Central memory CD8-positive, alpha-beta T cell (primary cell): ENCODE data around the gene PDZK1.
"Not testable (repeated sequence)": the region's sequence is repeated elsewhere in the genome, so short reads cannot be mapped to it uniquely, and the experiment has no call there.

Source experiments
- ATAC-seq: fragments of 150-1000 bp; cut with Tn5 transposase; replicated peaks from 2 replicates; pipeline ENCODE4 v1.10.0; 2022; ENCODE audit warnings: mild to moderate bottlenecking, moderate FRiP score, moderate number of reproducible peaks; ENCODE audit not compliant: poor library complexity, severe bottlenecking; ENCODE audit errors: extremely low read depth
- DNase-seq, 2 donors: peaks; one replicate each; pipeline ENCODE4 v3.0.0; 2021; ENCODE audit warnings: low spot score in 2 of 2
- H3K27ac Mint-ChIP-seq: one replicate; pipeline ENCODE4 v1.8.0; 2022; ENCODE audit warnings: low read depth, mild to moderate bottlenecking, moderate library complexity, mixed read lengths
- H3K27me3 Mint-ChIP-seq: one replicate; pipeline ENCODE4 v1.8.0; 2022; ENCODE audit warnings: mixed read lengths
- H3K36me3 Mint-ChIP-seq: one replicate; pipeline ENCODE4 v1.8.0; 2022; ENCODE audit warnings: mild to moderate bottlenecking, moderate library complexity, mixed read lengths; ENCODE audit not compliant: insufficient read depth
- H3K4me1 Mint-ChIP-seq: one replicate; pipeline ENCODE4 v1.8.0; 2022; ENCODE audit warnings: mixed read lengths
- H3K4me3 Mint-ChIP-seq: one replicate; pipeline ENCODE4 v1.8.0; 2022; ENCODE audit warnings: mild to moderate bottlenecking, moderate library complexity, mixed read lengths
- H3K9me3 Mint-ChIP-seq: one replicate; pipeline ENCODE4 v1.8.0; 2022; ENCODE audit warnings: mixed read lengths

PDZK1 gene

DNA sequence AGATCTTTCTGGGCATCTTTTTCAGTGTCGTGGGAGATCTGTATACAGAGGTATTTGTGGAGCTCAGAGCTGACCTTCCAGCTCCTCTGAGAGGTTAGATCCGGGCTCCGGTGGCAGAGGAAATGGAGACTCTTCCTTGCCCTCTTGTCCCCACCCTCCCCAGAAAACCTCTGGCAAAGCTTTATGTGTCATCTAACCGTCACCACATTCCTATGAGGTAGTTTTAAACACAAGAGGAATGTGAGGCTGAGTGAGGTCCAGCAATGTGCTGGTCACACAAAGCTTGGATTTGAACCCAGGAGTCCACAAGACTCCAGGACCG, 13.3 kb upstream of the PDZK1 start:
- H3K4me3 Mint-ChIP-seq = peak overlapping the region; percentile 68
- H3K36me3 Mint-ChIP-seq = peaks cover 9% of the 10 kb centered on the region
- peaks cover 53% of the 10 kb centered on the region for H3K4me1 Mint-ChIP-seq
- H3K27me3 Mint-ChIP-seq = no peaks in the 10 kb centered on the region
- no peaks in the 10 kb centered on the region for H3K9me3 Mint-ChIP-seq
- no peak for ATAC-seq
- H3K27ac Mint-ChIP-seq = peak overlapping the region; percentile 59
- DNase-seq = no peak

DNA sequence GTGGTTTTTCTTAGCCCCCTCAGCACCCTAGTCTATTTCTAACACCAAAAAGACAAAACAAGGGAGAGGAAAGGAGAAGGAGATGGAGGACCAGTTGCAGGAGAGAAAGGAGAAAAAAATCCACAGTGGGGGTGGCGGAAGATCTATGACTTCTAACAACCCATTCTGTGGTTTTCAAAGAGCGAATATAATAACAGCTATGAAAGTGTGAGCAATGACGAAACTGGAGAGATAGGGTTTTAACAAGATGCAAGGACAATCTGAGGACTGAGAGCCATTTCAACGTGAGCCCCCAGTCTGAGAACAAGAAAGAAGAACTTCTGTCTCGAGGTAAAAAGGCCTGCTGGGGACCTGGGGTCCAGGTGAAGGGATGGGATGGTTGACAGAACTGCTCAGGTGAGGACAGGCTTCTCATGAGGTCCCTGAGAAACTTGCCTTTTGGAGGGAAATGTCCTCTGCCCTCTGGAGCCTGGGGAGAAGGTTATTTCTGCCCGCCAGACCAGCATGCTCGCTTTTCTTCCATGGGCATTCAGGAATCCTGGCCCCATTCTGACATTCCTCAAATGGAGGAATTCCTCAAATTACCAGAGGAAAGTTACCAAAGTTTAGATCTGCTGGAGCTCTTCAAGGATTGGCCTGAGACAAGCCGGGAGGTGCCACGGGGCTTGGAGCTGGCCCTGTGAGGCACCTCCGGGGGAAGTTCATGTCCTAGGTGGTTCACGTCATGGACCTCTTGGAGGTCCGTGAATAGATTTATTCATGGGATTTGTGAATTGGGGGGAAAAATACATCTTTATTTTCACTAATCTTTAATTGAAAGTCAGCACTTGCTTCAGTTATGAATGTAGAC, 12.3 kb upstream of the PDZK1 start, which contains the start of gene CD160:
TSS of gene CD160 (plus strand) at position 270 of the 850 bp plus-strand sequence. CDS start 8,829 bp downstream, outside the sequence.
- no peaks in the 10 kb centered on the region for H3K27me3 Mint-ChIP-seq
- peak within 1 kb of the TSS; percentile 59 for H3K27ac Mint-ChIP-seq
- DNase-seq (no peak), ATAC-seq (peak; percentile 48)
- peak within 1 kb of the TSS; percentile 68 for H3K4me3 Mint-ChIP-seq
- peaks cover 59% of the 10 kb centered on the region for H3K4me1 Mint-ChIP-seq
- peaks cover 9% of the 10 kb centered on the region for H3K36me3 Mint-ChIP-seq
- no peaks in the 10 kb centered on the region for H3K9me3 Mint-ChIP-seq

DNA sequence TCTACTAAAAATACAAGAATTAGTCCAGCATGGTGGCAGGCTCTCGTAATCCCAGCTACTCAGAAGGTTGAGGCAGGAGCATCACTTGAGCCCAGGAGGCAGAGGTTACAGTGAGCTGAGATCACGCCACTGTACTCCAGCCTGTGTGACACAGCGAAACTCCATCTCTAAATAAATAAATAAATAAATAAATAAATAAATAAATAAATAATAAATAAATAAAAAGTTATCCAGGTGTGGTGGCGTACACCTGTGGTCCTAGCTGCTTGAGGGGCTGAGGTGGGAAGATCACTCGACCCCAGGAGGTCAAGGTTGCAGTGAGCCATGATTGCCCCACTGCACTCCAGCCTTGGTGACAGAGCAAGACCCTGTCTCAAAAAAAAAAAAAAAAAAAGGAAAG, 11.3 kb upstream of the PDZK1 start:
- not testable (repeated sequence) for H3K9me3 Mint-ChIP-seq, DNase-seq, H3K27me3 Mint-ChIP-seq, ATAC-seq, H3K36me3 Mint-ChIP-seq, H3K4me3 Mint-ChIP-seq
- H3K4me1 Mint-ChIP-seq = peaks cover 61% of the 10 kb centered on the region
- H3K27ac Mint-ChIP-seq = peak overlapping the region; percentile 59

DNA sequence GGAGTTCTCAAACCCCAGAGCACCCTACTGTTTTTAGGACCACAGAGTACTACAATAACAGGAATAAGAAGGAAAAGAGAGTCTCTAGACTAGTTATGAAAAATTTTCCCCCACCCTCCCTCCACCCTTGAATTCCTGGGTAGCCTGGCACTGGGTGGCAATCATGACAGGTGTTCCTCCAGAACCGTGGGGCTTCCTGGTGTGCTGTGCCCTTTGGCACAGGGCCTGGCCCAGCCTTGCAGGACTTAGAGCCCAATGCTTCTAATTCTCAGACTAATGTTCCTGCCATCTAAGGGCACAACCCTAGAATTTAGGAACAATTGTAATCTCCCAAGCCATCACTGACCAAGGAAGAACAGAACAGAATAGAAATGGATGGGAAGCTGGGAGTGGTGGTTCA, 10.7 kb upstream of the PDZK1 start:
- peak overlapping the region; percentile 82 for H3K27ac Mint-ChIP-seq
- DNase-seq (no peak), ATAC-seq (no peak)
- H3K27me3 Mint-ChIP-seq = no peaks in the 10 kb centered on the region
- peaks cover 61% of the 10 kb centered on the region for H3K4me1 Mint-ChIP-seq
- H3K9me3 Mint-ChIP-seq = no peaks in the 10 kb centered on the region
- peaks cover 9% of the 10 kb centered on the region for H3K36me3 Mint-ChIP-seq
- H3K4me3 Mint-ChIP-seq = peak overlapping the region; percentile 39

DNA sequence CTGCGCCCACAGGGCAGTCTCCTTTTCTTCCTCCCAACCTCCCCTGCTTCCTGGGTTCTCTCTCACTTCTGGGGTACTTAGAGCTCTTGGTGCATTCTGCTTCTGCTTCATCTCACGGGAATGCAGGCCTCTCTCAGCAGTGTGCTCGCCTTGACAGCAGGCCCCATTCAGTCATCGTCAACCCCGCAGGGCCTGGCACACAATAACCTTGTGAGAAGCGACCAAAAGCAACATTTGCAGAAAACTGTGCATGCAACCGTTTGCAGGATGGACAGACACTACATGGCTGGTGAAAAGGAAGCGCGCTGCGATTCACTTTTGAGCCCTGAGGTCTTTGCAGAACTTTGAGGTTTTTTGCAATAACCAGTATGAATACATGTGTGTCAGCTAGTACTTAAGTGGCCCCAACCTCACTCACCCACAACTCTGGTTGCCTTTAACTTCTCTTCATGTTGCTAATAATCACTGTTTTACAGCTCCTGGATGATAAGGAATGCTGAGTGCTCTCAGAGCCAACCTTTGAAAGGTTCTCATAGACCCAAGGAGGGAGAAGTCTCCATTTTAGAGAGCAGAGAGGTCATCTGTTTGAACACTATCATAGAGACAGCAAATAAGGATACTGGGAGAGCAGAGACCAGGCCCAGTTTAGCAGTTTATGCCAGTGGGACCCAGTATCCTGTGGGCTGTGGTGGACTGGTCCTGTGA, 9.6 kb upstream of the PDZK1 start:
- no peak for DNase-seq
- Mint-ChIP-seq H3K27me3 (no peaks in the 10 kb centered on the region), H3K27ac (peak overlapping the region; percentile 82), H3K4me3 (peak overlapping the region; percentile 4), H3K9me3 (no peaks in the 10 kb centered on the region), H3K36me3 (peaks cover 6% of the 10 kb centered on the region), H3K4me1 (peaks cover 59% of the 10 kb centered on the region)
- no peak for ATAC-seq

DNA sequence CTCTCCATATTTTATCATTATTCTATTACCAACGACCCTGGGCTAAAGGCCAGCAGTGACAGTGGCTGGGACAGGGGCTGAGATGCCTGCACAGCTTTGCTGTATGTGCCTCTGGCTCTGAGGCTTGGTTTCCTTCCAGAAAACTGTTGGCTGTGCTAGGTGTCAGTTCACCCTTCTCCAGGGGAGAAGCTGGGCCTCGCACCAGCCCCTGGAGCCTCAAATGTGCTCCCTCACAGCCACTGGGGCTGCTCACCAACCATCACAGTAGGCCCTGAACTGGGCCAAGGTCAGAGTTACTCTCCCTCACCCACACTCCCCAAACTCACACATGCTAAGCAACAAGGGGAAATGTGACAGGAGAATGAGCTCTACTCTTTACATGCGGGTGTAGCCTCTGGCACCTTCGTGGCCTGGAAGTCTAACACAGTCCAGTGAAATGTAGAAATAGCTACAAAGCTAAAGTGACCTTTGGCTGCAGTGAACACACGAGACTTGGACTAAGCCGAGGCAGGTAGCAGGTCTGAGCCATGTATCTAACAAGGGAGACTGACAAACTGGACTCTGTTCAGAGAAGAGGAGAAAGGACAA, 7.5 kb upstream of the PDZK1 start:
- H3K36me3 Mint-ChIP-seq = peaks cover 4% of the 10 kb centered on the region
- no peaks in the 10 kb centered on the region for H3K9me3 Mint-ChIP-seq
- no peaks in the 10 kb centered on the region for H3K27me3 Mint-ChIP-seq
- H3K4me3 Mint-ChIP-seq = no peak overlapping the region
- H3K4me1 Mint-ChIP-seq = peaks cover 38% of the 10 kb centered on the region
- DNase-seq (no peak), ATAC-seq (no peak)
- H3K27ac Mint-ChIP-seq = no peak overlapping the region

GRCh38 chr1:145711213-145711651, 4.1 kb upstream of the PDZK1 start:
- no peaks in the 10 kb centered on the region for H3K27me3 Mint-ChIP-seq
- no peak overlapping the region for H3K27ac Mint-ChIP-seq
- peaks cover 12% of the 10 kb centered on the region for H3K4me1 Mint-ChIP-seq

DNA sequence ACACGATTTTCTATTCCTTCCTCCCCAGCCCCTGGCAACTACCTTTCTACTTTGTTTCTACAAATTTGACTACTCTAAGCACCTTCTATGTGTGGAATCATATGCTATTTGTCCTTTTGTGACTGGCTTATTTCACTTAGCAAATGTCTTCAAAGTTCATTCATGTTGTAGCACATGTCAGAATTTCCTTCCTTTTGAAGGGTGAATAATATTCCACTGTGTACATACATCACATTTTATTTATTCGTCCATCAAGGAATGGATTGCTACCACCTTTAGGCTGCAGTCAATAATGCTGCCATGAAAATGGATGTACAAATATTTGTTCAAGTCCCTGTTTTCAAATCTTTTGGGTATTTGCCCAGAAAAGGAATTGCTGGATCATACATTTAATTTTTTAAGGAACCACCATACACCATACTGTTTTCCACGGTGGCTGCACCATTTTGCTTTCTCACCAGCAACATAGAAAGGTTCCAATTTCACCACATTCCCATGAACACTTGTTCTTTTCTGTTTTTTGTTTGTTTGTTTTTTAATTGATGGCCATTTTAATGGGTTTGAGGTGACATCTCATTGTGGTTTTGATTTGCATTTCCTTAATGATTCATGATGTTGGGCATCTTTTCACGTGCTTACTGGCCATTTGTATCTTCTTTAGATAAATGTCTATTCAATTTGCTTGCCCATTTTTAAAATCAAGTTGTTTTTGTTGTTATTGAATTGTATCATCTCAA, 3.3 kb upstream of the PDZK1 start:
- no peak for ATAC-seq
- H3K36me3 Mint-ChIP-seq = peaks cover 2% of the 10 kb centered on the region
- no peaks in the 10 kb centered on the region for H3K9me3 Mint-ChIP-seq
- no peaks in the 10 kb centered on the region for H3K27me3 Mint-ChIP-seq
- peaks cover 7% of the 10 kb centered on the region for H3K4me1 Mint-ChIP-seq
- H3K4me3 Mint-ChIP-seq = no peak overlapping the region
- DNase-seq = no peak
- H3K27ac Mint-ChIP-seq = no peak overlapping the region

More at GRCh38 chr1:145711213-145711651, 4.1 kb upstream of the PDZK1 start:
- no peak for DNase-seq
- no peak for ATAC-seq
- Mint-ChIP-seq H3K4me3 (no peak overlapping the region), H3K9me3 (no peaks in the 10 kb centered on the region), H3K36me3 (no peaks in the 10 kb centered on the region)

DNA sequence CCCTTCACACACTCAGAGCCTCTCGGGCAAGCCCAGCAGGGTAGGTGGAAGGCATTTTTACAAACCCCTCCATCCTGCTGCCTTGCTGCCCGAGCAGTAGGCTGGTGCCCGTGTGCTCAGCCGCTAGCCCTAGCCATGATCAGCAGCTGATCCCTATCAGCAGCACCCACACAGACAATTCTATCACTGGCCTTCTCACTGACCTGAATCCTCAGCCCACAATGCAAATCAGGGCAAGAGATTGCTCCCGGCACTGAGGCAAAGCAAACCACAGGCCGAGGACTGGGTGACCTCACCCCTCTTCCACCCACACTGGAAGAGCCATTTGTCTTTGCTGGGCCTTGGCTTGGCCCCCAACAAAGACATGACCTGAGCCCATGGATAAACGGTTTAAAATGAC, 895 bp upstream of the PDZK1 start:
- H3K4me1 Mint-ChIP-seq = no peaks in the 10 kb centered on the region
- no peaks in the 10 kb centered on the region for H3K27me3 Mint-ChIP-seq
- ATAC-seq (no peak), DNase-seq (no peak)
- peaks cover 3% of the 10 kb centered on the region for H3K36me3 Mint-ChIP-seq
- no peak overlapping the region for H3K4me3 Mint-ChIP-seq
- no peak overlapping the region for H3K27ac Mint-ChIP-seq
- no peaks in the 10 kb centered on the region for H3K9me3 Mint-ChIP-seq

- DNase-seq (no peak), ATAC-seq (no peak)
- Mint-ChIP-seq H3K4me3 (no peak overlapping the region), H3K27ac (no peak overlapping the region), H3K4me1 (no peaks in the 10 kb centered on the region), H3K9me3 (no peaks in the 10 kb centered on the region), H3K27me3 (no peaks in the 10 kb centered on the region), H3K36me3 (peaks cover 3% of the 10 kb centered on the region)
Observed at GRCh38 chr1:145706086-145706664, 993 bp downstream of the PDZK1 start.

GRCh38 chr1:145705622-145706021, 1.5 kb downstream of the PDZK1 start:
- Mint-ChIP-seq H3K9me3 (no peaks in the 10 kb centered on the region), H3K27me3 (no peaks in the 10 kb centered on the region), H3K4me1 (no peaks in the 10 kb centered on the region), H3K36me3 (peaks cover 3% of the 10 kb centered on the region), H3K4me3 (no peak overlapping the region), H3K27ac (no peak overlapping the region)
- ATAC-seq = no peak
- DNase-seq = no peak

DNA sequence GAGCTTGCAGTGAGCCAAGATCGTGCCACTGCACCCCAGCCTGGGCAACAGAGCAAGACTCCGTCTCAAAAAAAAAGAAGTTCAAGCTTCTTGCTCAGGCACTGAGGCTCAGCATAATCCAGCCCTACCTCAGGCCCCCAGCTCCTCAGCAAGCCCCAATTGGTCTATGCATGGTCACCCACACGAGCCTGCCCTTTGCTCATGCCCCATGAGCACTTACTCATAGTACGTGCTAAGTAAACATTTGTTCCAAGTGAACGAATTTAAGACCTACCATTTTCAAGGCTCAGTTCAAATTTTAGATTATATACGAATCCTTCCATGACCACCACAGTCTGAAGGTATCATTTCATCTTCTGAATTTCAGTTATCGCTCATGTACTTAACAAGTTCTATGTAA, 4.3 kb downstream of the PDZK1 start:
- no peak for ATAC-seq
- peaks cover 5% of the 10 kb centered on the region for H3K36me3 Mint-ChIP-seq
- no peaks in the 10 kb centered on the region for H3K9me3 Mint-ChIP-seq
- H3K4me3 Mint-ChIP-seq = no peak overlapping the region
- no peak for DNase-seq
- H3K27me3 Mint-ChIP-seq = no peaks in the 10 kb centered on the region
- H3K4me1 Mint-ChIP-seq = no peaks in the 10 kb centered on the region
- H3K27ac Mint-ChIP-seq = no peak overlapping the region
